ENCODE results near the gene NSD1.

NSD1 gene

DNA sequence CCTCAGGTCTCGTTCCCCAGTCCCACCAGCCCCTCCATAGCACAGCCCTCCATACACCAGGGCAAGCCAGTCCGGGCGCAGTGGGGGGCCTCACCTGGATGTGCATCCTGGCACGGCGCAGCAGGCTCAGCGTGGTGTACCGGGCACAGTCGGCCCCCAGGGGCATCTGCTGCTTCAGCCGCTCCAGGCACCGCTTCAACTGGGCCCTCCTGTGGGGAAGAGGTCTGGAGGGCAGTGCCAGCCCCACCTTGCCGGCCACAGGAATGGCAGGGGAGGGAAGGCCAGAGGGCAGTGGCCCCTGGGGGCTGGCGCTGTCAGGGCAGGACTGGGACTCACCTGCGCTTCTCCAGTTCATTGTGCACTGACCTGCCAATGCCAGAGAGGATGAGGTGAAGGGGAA, 176.8 kb downstream of the NSD1 start:
- no peak for DNase-seq

GRCh38 chr5:177310757-177311391, 177.3 kb downstream of the NSD1 start:
- DNase-seq = peak; percentile 81

GRCh38 chr5:177311392-177311722, 177.8 kb downstream of the NSD1 start:
- no peak for DNase-seq

GRCh38 chr5:177311723-177312648, 178.4 kb downstream of the NSD1 start, which contains the start of gene MXD3:
Gene MXD3, minus strand, starts transcription at chr5:177311898. Its CDS starts 68 bp downstream, at chr5:177311830.
- DNase-seq = peak; percentile 99

- DNase-seq = peak; percentile 79
Observed at GRCh38 chr5:177312649-177313181, 179.1 kb downstream of the NSD1 start.

- DNase-seq = no peak
Observed at GRCh38 chr5:177313561-177314259, 180.1 kb downstream of the NSD1 start.

DNA sequence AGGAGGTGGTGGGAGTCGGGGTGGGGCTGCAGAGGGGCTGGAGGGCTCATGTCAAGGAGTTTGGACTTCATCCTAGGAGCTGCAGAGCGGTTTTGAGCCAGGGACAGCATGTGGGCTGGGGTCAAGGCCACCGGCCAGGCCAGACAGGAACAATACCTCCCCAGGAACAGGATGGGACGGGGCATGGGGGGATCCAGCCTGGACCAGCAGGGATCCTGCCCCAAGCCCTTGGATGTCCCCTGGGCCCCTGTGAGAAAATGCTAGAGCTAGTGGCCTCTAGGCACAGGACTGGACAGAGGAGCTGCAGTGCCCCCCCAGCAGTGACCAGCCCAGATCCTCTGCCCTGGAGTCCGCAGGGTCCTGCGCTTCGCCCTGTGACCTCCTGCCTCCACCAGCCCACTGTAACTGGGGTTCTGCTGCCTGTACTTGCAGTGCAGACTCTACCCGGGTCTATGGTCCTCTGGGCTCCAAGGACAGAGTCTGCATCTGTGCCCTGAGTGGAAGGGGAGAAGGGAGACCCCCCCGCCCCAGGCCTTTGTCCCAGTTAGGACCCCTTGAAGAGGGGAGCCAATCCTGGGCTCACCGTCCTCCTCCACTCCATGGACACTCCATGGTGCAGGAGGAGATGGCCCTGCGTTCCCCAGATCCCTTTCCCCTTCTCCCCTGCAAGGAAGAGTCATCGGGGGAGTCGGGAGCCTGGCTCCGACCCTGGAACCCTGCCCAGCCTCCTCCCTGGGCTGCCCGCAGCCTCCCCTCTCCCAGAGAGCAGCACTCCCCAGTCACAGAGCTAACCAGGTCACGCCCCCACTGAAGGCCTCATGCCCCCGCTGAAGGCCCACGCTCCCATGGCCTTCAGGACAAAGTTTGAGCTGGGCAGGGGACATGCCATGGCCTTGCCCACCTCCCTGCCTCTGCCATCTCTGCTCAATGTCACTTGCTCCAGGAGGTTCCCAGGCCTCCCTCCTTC, 181.1 kb downstream of the NSD1 start:
- no peak for DNase-seq

DNA sequence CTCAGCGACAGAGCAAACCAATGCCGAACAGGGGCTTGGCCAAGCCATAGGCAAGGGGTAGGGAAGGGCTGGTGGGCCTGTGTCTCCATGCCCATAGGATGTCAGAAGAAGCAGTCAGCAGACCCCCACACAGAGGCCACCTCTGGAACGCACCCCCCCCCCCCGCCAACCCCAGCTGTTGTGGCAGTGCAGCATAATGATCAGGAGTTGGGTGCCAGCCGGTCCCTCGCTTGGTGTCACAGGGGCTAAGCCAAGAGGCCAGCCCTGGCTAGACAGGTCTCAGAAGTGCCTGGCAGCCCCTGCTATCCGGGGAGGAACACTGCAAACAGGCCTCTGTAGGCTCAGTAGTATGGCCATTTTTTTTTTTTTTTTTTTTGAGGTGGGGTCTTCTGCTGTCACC, 181.8 kb downstream of the NSD1 start:
- DNase-seq = no peak

DNA sequence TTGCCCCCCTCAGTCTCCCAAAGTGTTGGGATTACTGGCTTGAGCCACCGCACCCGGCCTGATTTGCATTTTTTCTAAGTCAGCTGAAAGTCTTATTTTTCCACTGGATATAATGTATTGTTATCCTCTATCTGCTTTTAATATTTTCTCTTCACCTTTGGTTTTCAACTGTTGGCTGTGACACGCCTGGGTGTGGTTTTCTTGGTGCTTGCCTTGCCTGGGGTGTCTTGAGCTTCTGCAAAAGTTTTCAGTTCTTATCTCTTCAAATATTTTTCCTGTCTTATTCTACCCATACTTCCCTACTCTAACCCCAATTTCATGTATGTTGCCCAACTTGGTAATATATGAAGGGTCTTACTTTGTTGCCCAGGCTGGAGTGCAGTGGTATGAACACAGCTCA, 182.4 kb downstream of the NSD1 start:
- peak; percentile 58 for DNase-seq

- DNase-seq = peak; percentile 88
Observed at GRCh38 chr5:177317959-177318377, 184.4 kb downstream of the NSD1 start.

DNA sequence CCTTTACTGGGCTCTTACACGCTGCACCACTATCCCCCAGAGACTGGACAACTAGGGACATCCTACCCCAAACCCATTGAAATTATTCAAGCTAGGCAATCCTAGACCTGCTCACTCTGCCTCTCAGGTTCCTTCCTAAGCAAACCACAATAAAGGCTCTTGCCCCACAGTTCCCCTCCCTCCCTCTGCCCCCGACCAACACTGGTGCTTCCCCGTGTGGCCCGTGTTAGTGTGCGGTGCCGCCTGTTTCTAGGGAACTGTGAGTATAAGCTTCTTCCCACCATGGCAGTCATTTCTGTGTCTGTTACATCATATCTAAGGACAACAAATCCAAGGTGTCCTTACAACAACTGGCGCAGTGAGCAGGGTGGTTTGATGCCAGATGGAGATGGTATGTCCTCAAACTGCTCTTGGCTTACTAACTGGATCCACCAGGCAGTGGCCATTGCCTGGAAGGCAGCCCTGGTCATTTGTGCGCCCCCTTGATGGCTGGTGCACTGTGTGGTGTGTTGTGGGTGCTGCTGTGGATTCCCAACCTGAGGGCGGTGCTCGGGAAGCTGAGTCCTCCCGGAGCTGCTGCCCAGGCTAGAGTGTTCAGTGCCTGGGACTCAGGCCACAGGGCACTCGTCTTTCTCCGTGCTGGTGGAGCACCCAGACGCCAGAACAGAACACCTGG, 186.5 kb downstream of the NSD1 start:
- DNase-seq = no peak

- DNase-seq = peak; percentile 65
Observed at GRCh38 chr5:177320879-177321278, 187.3 kb downstream of the NSD1 start.

DNA sequence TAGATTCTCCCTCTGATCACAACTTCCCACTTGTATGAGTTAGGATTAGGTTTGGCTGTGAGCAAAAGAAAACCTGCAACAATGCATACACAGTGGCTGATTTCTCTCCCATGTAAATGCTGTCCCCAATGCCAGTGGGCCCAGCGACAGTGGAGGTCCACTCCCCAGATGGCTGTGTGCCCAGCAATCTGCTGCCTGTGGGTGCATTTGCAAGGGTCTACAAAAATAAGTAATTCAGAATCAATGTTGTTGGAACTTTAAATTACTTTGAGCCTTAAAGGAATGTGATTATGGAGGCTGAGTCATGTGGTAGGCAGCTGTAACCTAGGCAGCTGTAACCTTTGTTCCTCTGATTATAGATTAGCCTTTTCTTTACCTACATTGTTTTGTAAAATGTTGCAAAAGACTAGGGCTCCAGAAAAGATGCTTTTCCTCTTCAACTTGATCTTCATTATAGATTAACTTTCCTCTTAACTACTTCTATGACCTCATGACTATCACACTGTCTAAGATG, 192.4 kb downstream of the NSD1 start:
- no peak for DNase-seq

GRCh38 chr5:177327539-177328522, 194.3 kb downstream of the NSD1 start:
- DNase-seq = peak; percentile 60

GRCh38 chr5:177328545-177329231, 195.1 kb downstream of the NSD1 start:
- DNase-seq = no peak

DNA sequence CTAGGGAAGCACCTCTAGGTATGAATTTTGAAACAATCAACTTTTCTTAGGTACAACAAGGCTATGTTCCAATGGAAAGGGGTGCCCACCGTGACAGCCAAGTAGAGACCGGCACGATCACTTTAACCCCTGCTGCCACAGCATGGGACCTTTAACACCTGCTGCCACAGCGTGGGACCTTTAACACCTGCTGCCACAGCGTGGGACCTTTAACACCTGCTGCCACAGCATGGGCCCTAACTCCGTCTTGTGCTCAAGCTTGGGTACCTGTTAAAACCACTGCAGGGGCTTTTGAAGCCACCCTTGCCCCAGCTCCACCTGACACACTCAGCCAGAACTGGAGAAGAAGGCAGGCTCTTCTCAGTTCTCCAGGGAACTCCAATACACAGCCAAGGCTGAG, 196.3 kb downstream of the NSD1 start:
- no peak for DNase-seq

DNA sequence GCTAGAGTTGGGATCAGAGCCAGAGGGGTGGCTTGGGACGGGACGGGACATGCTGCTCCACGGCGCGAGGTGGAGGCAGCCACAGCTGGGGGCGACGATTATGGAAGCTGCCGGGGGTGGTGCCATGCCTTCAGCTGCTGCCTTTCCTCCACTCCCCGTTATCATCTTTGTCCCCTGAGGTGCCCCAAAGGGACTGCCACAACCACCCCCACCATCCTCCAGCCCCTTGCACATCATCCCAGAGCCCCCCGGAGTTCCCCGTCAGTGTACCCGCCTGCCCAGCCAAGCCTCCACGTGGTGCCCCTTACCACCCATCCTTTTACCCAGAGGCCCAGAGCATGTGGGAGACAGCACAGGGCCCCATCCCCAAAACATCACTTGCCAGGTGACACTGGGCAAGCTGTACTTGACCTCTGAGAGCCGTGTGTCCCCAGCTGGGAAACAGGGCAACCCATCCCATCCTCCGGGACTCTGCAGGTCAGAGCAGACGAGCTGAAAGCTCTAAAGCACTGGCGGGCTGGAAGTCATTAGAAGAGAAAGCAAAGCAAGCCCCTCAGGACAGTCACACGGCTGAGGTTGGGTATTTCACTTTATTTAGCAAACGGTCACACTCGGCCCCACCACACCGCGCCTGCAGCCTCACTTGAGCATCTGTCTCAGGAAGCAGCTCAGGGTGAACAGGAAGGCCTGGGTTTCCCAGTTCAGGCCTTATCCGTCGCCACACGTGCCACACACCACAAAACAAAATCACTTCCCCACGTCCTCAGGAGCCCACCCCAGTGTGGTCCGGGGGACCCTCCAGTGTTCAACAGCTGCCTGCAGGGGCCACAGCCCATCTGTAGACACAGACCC, 197.6 kb downstream of the NSD1 start:
- DNase-seq = peak; percentile 47

Measured in hematopoietic multipotent progenitor cell treated with erythropoietin and hydrocortisone succinate and interleukin-3 and kit ligand, for 6 days (in vitro differentiated cells).